ENCODE data around the gene MMRN1.

DNA sequence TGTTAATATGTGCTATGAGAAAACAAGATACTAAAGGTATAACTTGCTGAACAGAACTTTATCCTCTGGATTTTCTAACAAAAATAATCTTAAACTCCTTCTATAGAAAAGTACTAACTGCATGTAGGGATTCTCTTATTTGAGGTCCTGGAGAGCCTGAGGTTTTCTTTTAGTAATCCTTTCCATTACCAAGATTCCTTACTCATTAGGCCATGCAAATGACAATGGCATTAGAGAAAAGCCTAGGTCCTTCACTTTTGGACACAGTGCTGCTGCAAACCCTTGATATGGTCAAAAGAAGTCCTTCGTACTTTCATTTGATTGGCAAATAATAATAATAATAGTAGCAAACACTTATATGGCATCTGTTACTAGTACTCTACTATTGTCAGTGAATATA lies 3.2 kb downstream of the MMRN1 start:
- TF ChIP-seq, protein P1, sequence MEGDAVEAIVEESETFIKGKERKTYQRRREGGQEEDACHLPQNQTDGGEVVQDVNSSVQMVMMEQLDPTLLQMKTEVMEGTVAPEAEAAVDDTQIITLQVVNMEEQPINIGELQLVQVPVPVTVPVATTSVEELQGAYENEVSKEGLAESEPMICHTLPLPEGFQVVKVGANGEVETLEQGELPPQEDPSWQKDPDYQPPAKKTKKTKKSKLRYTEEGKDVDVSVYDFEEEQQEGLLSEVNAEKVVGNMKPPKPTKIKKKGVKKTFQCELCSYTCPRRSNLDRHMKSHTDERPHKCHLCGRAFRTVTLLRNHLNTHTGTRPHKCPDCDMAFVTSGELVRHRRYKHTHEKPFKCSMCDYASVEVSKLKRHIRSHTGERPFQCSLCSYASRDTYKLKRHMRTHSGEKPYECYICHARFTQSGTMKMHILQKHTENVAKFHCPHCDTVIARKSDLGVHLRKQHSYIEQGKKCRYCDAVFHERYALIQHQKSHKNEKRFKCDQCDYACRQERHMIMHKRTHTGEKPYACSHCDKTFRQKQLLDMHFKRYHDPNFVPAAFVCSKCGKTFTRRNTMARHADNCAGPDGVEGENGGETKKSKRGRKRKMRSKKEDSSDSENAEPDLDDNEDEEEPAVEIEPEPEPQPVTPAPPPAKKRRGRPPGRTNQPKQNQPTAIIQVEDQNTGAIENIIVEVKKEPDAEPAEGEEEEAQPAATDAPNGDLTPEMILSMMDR (IDR thresholded peaks at IDR 0.05) = no peak
- TF ChIP-seq POLR2AphosphoS5 (IDR thresholded peaks at IDR 0.05; ENCODE audit: low read depth, low read length) = no peak
- no peak for TF ChIP-seq SIN3A (IDR thresholded peaks at IDR 0.05; ENCODE audit: borderline replicate concordance, insufficient read depth, low read depth, low read length)
